Activated naive CD4-positive, alpha-beta T cell treated with anti-CD3 and anti-CD28 coated beads, Interleukin-2, amount 50 U/mL, for 24 hours (primary cell): ENCODE measurements around the gene GAL3ST3.

Source experiments
- H3K27ac Mint-ChIP-seq: one replicate; pipeline ENCODE4 v1.8.0; 2021; ENCODE audit warnings: mild to moderate bottlenecking, mixed read lengths
- H3K27me3 Mint-ChIP-seq: one replicate; pipeline ENCODE4 v1.8.0; 2021; ENCODE audit warnings: mixed read lengths
- H3K36me3 Mint-ChIP-seq: one replicate; pipeline ENCODE4 v1.8.0; 2021; ENCODE audit warnings: mixed read lengths
- H3K4me1 Mint-ChIP-seq: one replicate; pipeline ENCODE4 v1.8.0; 2021; ENCODE audit warnings: mixed read lengths
- H3K4me3 Mint-ChIP-seq: one replicate; pipeline ENCODE4 v1.8.0; 2021; ENCODE audit warnings: mild to moderate bottlenecking, mixed read lengths
- H3K9me3 Mint-ChIP-seq: one replicate; pipeline ENCODE4 v1.8.0; 2021; ENCODE audit warnings: mixed read lengths

The GAL3ST3 gene

DNA sequence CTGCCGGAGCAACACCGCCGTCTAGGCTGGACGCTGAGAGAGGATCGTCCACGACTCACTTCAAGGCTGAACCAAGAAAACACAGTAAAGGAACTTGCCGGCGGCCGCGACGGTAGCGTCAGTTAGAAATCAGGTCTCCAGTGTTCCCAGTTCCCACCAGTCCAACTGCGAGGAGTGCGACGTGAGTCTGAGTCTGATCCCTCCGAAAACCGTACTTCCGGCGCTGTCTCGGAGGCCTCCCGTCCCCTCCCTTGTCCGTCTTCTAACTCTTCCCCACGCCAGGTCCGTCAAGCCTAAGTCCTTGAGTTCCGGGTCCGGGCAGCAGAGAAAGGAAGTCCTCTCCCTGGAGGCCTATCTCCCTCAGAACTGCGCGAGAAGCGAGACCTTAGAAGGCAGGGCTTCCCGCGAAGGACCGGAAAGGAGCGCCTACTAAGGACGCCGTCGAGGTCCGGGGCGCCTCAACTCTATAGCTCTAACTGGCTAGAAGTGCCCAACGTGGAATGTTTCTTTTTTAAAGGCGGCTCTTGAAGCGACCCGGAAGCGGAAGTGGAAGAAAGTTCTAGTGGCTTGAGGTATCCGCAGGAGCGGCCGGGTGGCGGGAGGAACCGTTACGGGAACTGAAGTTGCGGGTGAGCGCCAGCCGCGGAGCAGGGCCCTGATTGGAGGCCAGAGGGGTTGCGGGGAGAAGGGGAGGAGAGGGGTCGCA is 46.9 kb downstream of the GAL3ST3 start, which contains the start of the genes BANF1 and EIF1AD:
Gene BANF1 (plus strand): TSS at position 562 of the 706 bp plus-strand sequence. CDS start 748 bp downstream, outside the sequence.
Gene EIF1AD (minus strand): TSS at position 216 of the 706 bp plus-strand sequence. CDS start 1,768 bp downstream, outside the sequence.
- Mint-ChIP-seq H3K27ac (peak within 1 kb of the TSS; percentile 99), H3K9me3 (no peaks in the 10 kb centered on the region), H3K27me3 (no peaks in the 10 kb centered on the region), H3K36me3 (peaks cover 19% of the 10 kb centered on the region), H3K4me3 (peak within 1 kb of the TSS; percentile 100), H3K4me1 (peaks cover 37% of the 10 kb centered on the region)

DNA sequence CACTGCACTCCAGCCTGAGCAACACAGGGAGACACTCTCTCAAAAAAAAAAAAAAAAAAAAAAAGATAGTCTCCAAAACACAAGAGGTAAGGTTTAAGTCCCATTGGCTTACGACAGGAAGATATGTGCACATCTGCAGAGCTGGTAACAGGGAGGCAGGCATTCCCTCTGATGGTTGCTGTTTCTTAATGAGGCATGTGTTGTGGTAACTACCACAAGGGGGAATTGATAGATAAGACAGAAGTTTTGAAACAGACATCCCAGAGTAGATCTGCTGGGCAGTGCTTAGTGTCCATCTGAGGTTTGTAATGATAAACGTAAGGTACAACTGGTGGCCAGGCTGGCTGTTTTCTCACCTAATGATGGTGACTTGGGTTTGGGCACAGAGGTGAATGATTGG is 51.7 kb downstream of the GAL3ST3 start:
- H3K27ac Mint-ChIP-seq, result peak overlapping the region; percentile 43
- H3K4me1 Mint-ChIP-seq, result peaks cover 28% of the 10 kb centered on the region
- peak overlapping the region; percentile 37 for H3K4me3 Mint-ChIP-seq
- no peaks in the 10 kb centered on the region for H3K27me3 Mint-ChIP-seq
- peaks cover 20% of the 10 kb centered on the region for H3K36me3 Mint-ChIP-seq
- H3K9me3 Mint-ChIP-seq, result no peaks in the 10 kb centered on the region

DNA sequence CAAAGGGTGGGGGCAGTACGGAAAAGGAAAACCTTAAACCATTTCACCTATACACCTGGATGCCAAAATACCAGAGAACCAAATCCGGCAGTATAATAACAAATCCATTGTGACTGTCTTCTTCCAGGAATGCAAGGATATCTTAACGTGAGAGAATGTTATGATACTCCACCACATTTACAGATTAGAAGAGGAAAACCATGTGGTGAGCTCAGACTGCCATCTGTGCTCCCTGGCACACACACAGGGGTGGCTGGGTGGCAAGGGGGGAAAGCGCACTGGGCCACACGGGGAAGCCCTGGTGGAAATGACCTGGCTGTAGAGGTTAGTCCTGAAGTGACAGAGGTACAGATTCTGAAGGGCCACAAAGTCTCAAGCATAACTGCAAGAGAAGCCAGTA is 56.9 kb downstream of the GAL3ST3 start:
- H3K9me3 Mint-ChIP-seq, result no peaks in the 10 kb centered on the region
- peaks cover 6% of the 10 kb centered on the region for H3K36me3 Mint-ChIP-seq
- peak overlapping the region; percentile 10 for H3K27ac Mint-ChIP-seq
- H3K4me3 Mint-ChIP-seq, result no peak overlapping the region
- H3K4me1 Mint-ChIP-seq, result peaks cover 6% of the 10 kb centered on the region
- H3K27me3 Mint-ChIP-seq, result no peaks in the 10 kb centered on the region
